ENCODE data around the gene POLE2.

- TF ChIP-seq TAF1 (IDR thresholded peaks at IDR 0.05; ENCODE audit: borderline replicate concordance, low read depth, low read length) (no peak), POLR2A (IDR thresholded peaks at IDR 0.05; ENCODE audit: low read depth, low read length) (no peak)
Measured at GRCh38 chr14:49692193-49692757, 4.3 kb upstream of the POLE2 start.

Data from GM12892 (cell line).